ENCODE measurements around the gene CCDC171.

GRCh38 chr9:15935661-15936305, 382.9 kb downstream of the CCDC171 start:
- TF ChIP-seq CTCF (IDR thresholded peaks at IDR 0.05 in 2 of 3, conservative IDR thresholded peaks at IDR 0.05 in 1 of 3; ENCODE audit: borderline replicate concordance in 1 of 3, insufficient read depth in 1 of 3, low read depth in 2 of 3, low read length in 2 of 3): no peak
- TF ChIP-seq SP1 (IDR thresholded peaks at IDR 0.05; ENCODE audit: low read depth): no peak
- TF ChIP-seq ZNF274 (IDR thresholded peaks at IDR 0.05; ENCODE audit: low read depth, low read length): no peak
- TF ChIP-seq POLR2A (IDR thresholded peaks at IDR 0.05; ENCODE audit: borderline replicate concordance, extremely low read depth, insufficient read depth, insufficient read length): no peak
